ENCODE measurements around the gene NAT16. TPM values are rescaled to one million over a fixed set of nuclear protein-coding genes. Genes with fewer than 3 reads are reported as not detected.

NAT16 gene
- total RNA-seq, 4 donors from 2014 or later: not detected

- TF ChIP-seq POLR2A (IDR thresholded peaks at IDR 0.05) (no peak), CTCF (IDR thresholded peaks at IDR 0.05) (no peak)
- intact Hi-C loops (cut with DNase I; ENCODE audit: low total_unique reads): no loop called here
- no peak within 1 kb of the TSS for H3K4me3 ChIP-seq (ENCODE audit: low read depth, poor library complexity, severe bottlenecking)
- 4 to 5% methylated on average over 37 to 47 of the region's 74 CpGs for WGBS, 2 donors
- peak; percentile 87 to 96 for DNase-seq (ENCODE audit: low spot score in 2 of 2)
Observed at GRCh38 chr7:101165075-101165957, 14.8 kb downstream of the NAT16 start, which contains the start of gene VGF. Gene VGF (minus strand): TSS chr7:101165569. CDS start chr7:101164843, 726 bp downstream.

- H3K4me3 ChIP-seq (ENCODE audit: low read depth, poor library complexity, severe bottlenecking): no peak overlapping the region
- no peak for TF ChIP-seq CTCF (IDR thresholded peaks at IDR 0.05)
- no peak for DNase-seq (ENCODE audit: low spot score in 2 of 2)
- intact Hi-C loops (cut with DNase I; ENCODE audit: low total_unique reads): no loop called here
- 2 to 3% methylated on average over 23 to 47 of the region's 75 CpGs for WGBS, 2 donors
Observed at GRCh38 chr7:101164071-101164840, 15.8 kb downstream of the NAT16 start.

GRCh38 chr7:101163279-101164070 lies 16.6 kb downstream of the NAT16 start:
- no peak for TF ChIP-seq POLR2A (IDR thresholded peaks at IDR 0.05)
- TF ChIP-seq CTCF (IDR thresholded peaks at IDR 0.05): no peak
- WGBS, 2 donors: 1% methylated on average over 71 to 73 of the region's 92 CpGs
- H3K4me3 ChIP-seq (ENCODE audit: low read depth, poor library complexity, severe bottlenecking): peak overlapping the region; percentile 2
- DNase-seq (ENCODE audit: low spot score in 2 of 2): no peak
- intact Hi-C loops (cut with DNase I; ENCODE audit: low total_unique reads): no loop called here

GRCh38 chr7:101162551-101163278 lies 17.4 kb downstream of the NAT16 start:
- no peak for DNase-seq (ENCODE audit: low spot score in 2 of 2)
- WGBS, 2 donors: 4 to 9% methylated on average over 14 to 30 of the region's 74 CpGs
- no peak for TF ChIP-seq POLR2A (IDR thresholded peaks at IDR 0.05)
- TF ChIP-seq CTCF (IDR thresholded peaks at IDR 0.05): no peak
- no peak overlapping the region for H3K4me3 ChIP-seq (ENCODE audit: low read depth, poor library complexity, severe bottlenecking)
- intact Hi-C loops (cut with DNase I; ENCODE audit: low total_unique reads): no loop called here
